HG03457 (cell line): ENCODE measurements around the gene RAG1.
A peak's percentile ranks its signal among the peaks of the same experiment; 100 is the strongest.
"Not testable (repeated sequence)": the region's sequence is repeated elsewhere in the genome, so short reads cannot be mapped to it uniquely, and the experiment has no call there.

Experiments used
- ATAC-seq: cut with Tn5 transposase; IDR thresholded peaks from one replicate; pipeline ENCODE4 v1.9.1; 2021; ENCODE audit warnings: moderate number of reproducible peaks; ENCODE audit not compliant: unreplicated experiment

RAG1 gene

GRCh38 chr11:36567694-36568093 lies at the start of gene RAG1:
Gene RAG1 (plus strand): TSS chr11:36568007. CDS start chr11:36573305, 5,298 bp downstream.
- ATAC-seq = no peak

- ATAC-seq = no peak
Measured at GRCh38 chr11:36530840-36531239, 37.0 kb upstream of the RAG1 start.

GRCh38 chr11:36532941-36533601 lies 34.7 kb upstream of the RAG1 start:
- no peak for ATAC-seq

GRCh38 chr11:36534276-36534840 lies 33.4 kb upstream of the RAG1 start:
- ATAC-seq = no peak

- peak; percentile 98 for ATAC-seq
Measured at GRCh38 chr11:36540998-36541397, 26.8 kb upstream of the RAG1 start.

- no peak for ATAC-seq
Measured at GRCh38 chr11:36550385-36551115, 17.3 kb upstream of the RAG1 start.

GRCh38 chr11:36557390-36557789 lies 10.4 kb upstream of the RAG1 start:
- not testable (repeated sequence) for ATAC-seq

- no peak for ATAC-seq
Measured at GRCh38 chr11:36557991-36558390, 9.8 kb upstream of the RAG1 start.

- no peak for ATAC-seq
Measured at GRCh38 chr11:36558571-36559413, 9.0 kb upstream of the RAG1 start.

GRCh38 chr11:36564376-36565030 lies 3.3 kb upstream of the RAG1 start:
- ATAC-seq = no peak

GRCh38 chr11:36565031-36565610 lies 2.7 kb upstream of the RAG1 start:
- ATAC-seq = no peak

GRCh38 chr11:36566407-36567053 lies 1.3 kb upstream of the RAG1 start:
- no peak for ATAC-seq

GRCh38 chr11:36569095-36569494 lies 1.3 kb downstream of the RAG1 start:
- no peak for ATAC-seq

GRCh38 chr11:36574486-36574885 lies 6.7 kb downstream of the RAG1 start:
- no peak for ATAC-seq

GRCh38 chr11:36577373-36577772 lies 9.6 kb downstream of the RAG1 start:
- no peak for ATAC-seq

- no peak for ATAC-seq
Measured at GRCh38 chr11:36577859-36578258, 10.1 kb downstream of the RAG1 start.

- ATAC-seq = no peak
Measured at GRCh38 chr11:36578458-36578857, 10.7 kb downstream of the RAG1 start.

GRCh38 chr11:36581536-36581935 lies 13.7 kb downstream of the RAG1 start:
- no peak for ATAC-seq

GRCh38 chr11:36583667-36584066 lies 15.9 kb downstream of the RAG1 start:
- no peak for ATAC-seq

- ATAC-seq = no peak
Measured at GRCh38 chr11:36586543-36586942, 18.7 kb downstream of the RAG1 start.
